Measurements from ENCODE around the gene EML1. TPM values are rescaled to one million over a fixed set of nuclear protein-coding genes. Genes with fewer than 3 reads are reported as not detected.
A peak's percentile ranks its signal among the peaks of the same experiment; 100 is the strongest.

EML1 gene
- total RNA-seq, 2 donors from 2014 or later, result 23.6 to 34.6 TPM

DNA sequence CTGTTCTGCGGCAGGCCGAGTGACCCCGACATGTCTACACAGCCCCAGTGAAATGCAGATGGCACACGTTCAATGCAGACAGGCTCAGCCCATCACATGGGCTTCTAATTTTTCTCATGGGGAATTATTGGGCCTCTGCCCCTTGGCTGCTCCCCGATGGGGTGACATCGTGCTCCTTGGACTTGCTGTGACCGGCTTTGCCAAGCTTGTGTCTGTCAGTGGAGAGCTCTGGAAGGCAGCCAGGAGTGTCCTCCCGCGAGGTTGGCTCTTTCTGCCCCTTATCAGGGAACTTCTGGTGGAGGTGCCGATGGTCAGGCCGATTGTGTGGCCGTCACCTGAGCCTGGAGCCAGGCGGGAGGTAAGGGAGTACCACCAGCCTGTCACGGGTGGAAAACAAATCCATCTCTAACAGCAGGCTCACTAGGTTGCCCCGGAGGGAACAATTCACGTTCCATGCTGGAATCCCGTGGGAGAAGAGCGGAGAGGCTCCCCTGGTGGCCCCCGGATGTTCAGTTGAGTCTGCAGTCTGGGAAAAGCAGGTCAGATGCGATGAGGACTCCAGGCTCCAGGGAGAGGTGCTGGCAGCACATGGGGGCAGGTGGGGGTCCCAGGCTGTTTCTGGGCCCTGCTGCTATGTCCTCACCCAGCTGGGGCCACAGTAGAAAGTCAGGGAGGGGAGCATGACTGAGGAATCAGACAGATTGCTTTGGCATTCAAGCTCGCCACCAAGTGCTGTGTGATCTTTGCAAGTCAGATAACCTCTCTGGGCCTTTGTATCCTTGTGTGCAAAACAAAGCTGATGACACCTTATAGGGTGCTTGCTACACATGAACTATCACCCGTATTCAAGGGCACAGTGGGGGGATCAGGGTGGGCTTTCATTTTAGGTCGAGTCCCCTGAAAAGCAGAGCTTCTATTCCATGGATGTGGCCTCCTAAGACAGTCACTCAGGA is 43.2 kb upstream of the EML1 start:
- Histone ChIP-seq H3K4me1 (peaks cover 43% of the 10 kb centered on the region), H3K4me3 (no peak overlapping the region), H3K27ac (peak overlapping the region in 1 of 4 donors; percentile 15), H3K27me3 (no peaks in the 10 kb centered on the region), H3K36me3 (replicated peaks in 1 of 2; ENCODE audit: insufficient read depth in 1 of 2, low read depth in 2 of 2) (no peaks in the 10 kb centered on the region), H3K9me3 (no peaks in the 10 kb centered on the region)
- TF ChIP-seq POLR2A (IDR thresholded peaks at IDR 0.05), result no peak
- TF ChIP-seq, protein P1, sequence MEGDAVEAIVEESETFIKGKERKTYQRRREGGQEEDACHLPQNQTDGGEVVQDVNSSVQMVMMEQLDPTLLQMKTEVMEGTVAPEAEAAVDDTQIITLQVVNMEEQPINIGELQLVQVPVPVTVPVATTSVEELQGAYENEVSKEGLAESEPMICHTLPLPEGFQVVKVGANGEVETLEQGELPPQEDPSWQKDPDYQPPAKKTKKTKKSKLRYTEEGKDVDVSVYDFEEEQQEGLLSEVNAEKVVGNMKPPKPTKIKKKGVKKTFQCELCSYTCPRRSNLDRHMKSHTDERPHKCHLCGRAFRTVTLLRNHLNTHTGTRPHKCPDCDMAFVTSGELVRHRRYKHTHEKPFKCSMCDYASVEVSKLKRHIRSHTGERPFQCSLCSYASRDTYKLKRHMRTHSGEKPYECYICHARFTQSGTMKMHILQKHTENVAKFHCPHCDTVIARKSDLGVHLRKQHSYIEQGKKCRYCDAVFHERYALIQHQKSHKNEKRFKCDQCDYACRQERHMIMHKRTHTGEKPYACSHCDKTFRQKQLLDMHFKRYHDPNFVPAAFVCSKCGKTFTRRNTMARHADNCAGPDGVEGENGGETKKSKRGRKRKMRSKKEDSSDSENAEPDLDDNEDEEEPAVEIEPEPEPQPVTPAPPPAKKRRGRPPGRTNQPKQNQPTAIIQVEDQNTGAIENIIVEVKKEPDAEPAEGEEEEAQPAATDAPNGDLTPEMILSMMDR (IDR thresholded peaks at IDR 0.05), result no peak
- DNase-seq (peak in 3 of 4 donors; percentile 38 to 55 (median 53)), ATAC-seq (no peak)
- intact Hi-C loops (cut with DNase I), result no loop called here
- 43 to 60% methylated on average over 6 to 23 of the region's 23 CpGs for WGBS, 2 donors

DNA sequence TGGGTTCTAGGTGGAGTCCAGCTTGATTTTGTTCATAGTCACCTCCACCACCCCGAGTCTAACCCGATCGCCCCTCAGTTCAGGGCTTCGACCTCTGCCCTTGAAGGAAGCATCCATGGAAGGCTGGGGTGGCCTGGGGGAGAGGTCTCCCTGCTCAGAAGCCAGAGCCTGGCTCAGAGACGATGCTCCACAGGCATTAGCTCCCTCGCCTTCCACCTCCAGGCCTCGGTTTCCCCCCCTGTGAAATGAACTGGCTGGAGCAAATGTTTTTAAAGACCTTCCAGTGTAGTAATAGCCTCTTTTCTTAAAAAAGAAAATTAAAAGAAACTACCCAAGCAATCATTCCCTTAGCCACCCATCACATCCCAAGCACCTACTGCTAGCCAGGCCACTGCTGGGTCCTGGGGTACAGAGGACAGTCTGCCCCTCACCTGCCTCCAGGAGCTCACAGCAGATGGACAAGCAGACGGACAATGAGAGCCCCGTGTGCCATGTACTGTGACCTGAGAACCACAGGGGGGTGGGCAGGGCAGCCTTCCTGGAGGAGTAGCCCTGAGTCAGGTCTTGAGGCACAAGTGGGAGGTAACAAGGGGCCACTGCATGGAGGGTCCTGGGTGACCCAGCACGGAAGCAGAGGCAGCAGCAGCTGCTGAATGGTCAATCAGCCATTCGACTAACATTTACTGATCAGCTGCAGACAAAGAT is 42.3 kb upstream of the EML1 start:
- Histone ChIP-seq H3K27me3 (no peaks in the 10 kb centered on the region), H3K36me3 (replicated peaks in 1 of 2; ENCODE audit: insufficient read depth in 1 of 2, low read depth in 2 of 2) (no peaks in the 10 kb centered on the region), H3K27ac (no peak overlapping the region), H3K4me1 (peaks cover 49% of the 10 kb centered on the region), H3K4me3 (no peak overlapping the region), H3K9me3 (no peaks in the 10 kb centered on the region)
- 66 to 70% methylated on average over 9 to 11 of the region's 11 CpGs for WGBS, 2 donors
- DNase-seq (no peak), ATAC-seq (no peak)
- intact Hi-C loops (cut with DNase I), result no loop called here
- no peak for TF ChIP-seq POLR2A (IDR thresholded peaks at IDR 0.05)
- TF ChIP-seq, protein P1 (IDR thresholded peaks at IDR 0.05), result no peak

DNA sequence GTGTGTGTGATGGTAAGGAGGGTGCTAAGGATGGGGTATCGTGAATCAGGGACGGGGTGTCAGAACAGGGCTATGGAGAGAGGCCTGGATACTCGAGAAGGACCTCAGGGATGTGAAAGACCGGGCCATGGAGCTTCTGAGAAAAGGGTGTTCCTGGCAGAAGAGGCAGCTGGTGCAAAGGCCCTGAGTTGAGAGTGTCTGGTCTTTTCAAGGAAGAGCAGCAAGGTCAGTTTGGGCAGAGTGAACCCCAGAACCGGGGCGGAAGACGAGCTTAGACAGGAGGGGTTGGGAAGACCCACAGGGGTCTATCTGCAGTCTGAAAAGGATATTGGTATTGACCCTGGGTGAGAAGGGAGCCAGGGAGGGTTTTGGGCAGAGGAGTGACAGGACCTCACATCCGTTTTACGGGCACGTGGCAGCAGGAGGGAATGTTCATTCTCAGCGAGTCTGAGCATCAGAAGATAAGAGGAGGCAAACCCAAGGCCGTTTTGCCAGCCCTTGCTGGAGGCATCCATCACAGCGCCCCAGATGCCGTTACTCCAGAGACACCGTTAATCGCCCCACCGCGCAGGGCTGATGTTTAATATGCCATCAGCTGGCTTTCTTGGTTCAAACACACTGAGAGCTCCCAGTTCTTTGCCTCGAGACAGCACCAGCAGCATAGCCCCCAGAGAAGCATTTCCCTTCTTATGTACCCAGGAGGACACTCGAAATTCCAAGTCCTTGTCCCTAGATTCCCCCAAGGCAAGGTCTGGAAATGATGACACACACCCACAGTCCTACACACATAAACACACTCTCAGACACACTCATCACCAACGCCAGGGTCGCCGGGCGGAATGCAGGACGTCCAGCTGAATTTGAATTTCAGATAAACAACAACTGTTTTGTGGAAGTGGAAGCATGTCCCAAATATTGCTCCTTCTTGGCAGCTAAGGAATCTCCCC is 41.4 kb upstream of the EML1 start:
- intact Hi-C loops (cut with DNase I), result no loop called here
- no peak for DNase-seq
- TF ChIP-seq POLR2A (IDR thresholded peaks at IDR 0.05), result no peak

DNA sequence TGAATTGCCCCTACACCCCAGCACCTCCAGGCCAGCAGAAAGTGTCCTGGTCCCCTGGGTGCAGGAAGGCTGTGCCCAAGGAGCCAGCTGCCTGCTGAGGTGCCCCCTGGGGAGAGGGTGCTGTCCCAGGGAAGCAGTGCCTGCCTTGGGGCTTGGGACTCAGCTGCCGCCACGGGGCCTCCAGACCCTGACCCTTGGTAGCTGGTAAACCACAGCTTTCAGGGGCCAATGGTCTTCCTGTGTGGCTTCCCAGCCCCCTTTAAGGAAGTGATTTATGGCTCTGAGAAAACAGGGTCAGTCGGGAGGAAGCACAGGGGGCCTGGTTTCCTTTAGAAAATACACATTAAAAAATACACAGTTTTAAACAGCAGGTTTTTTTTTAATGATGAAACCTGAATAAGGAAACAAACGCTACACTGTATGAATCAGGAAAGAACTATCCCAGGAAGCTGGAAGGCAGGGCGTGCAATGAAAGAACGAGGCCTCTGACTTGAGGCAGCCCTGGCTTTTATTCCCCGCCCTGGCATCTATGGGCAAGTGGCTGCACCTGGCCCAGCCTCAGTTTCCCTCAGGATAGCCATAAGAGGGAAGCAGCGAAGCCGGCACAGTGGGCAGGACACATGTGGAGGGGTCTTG is 40.6 kb upstream of the EML1 start:
- H3K27ac ChIP-seq, result peak overlapping the region in 2 of 4 donors; percentile 44 to 57
- intact Hi-C loops (cut with DNase I), result no loop called here
- TF ChIP-seq, protein P1 (IDR thresholded peaks at IDR 0.05), result no peak
- TF ChIP-seq POLR2A (IDR thresholded peaks at IDR 0.05), result no peak
- 46 to 58% methylated on average over 8 to 9 of the region's 9 CpGs for WGBS, 2 donors
- no peaks in the 10 kb centered on the region for H3K9me3 ChIP-seq
- H3K27me3 ChIP-seq, result no peaks in the 10 kb centered on the region
- DNase-seq, result peak in 1 of 4 donors; percentile 16
- no peak overlapping the region for H3K4me3 ChIP-seq
- no peaks in the 10 kb centered on the region for H3K36me3 ChIP-seq (replicated peaks in 1 of 2; ENCODE audit: insufficient read depth in 1 of 2, low read depth in 2 of 2)
- ATAC-seq, result peak; percentile 30
- peaks cover 45% of the 10 kb centered on the region for H3K4me1 ChIP-seq

More for the DNA sequence above, 41.4 kb upstream of the EML1 start:
- no peak for ATAC-seq
- Histone ChIP-seq H3K4me3 (no peak overlapping the region), H3K4me1 (peaks cover 49% of the 10 kb centered on the region), H3K27me3 (no peaks in the 10 kb centered on the region), H3K27ac (peak overlapping the region in 3 of 4 donors; percentile 5 to 57 (median 44)), H3K9me3 (no peaks in the 10 kb centered on the region), H3K36me3 (replicated peaks in 1 of 2; ENCODE audit: insufficient read depth in 1 of 2, low read depth in 2 of 2) (no peaks in the 10 kb centered on the region)
- WGBS, 2 donors, result 56 to 77% methylated on average over 16 to 25 of the region's 25 CpGs

Measured in body of pancreas (tissue), 4 donors.